Bronchial epithelial cell (primary cell): ENCODE data around the gene MYRIP. TPM values are rescaled to one million over a fixed set of nuclear protein-coding genes. Genes with fewer than 3 reads are reported as not detected.

ENCODE experiments used
- DNase-seq: peaks from one replicate; pipeline ENCODE4 v3.0.0-alpha.2; 2010; ENCODE audit warnings: low read depth
- FAIRE-seq: peaks from 2 replicates; lab custom pipeline; 2011; peaks lifted over from hg19 to GRCh38; lab: Jason Lieb, UNC
- H3K27me3 ChIP-seq: 2 replicates; pipeline ENCODE4 v1.5.1; 2011; ENCODE audit warnings: low read length; ENCODE audit not compliant: control insufficient read depth, insufficient read depth
- H3K36me3 ChIP-seq: 2 replicates; pipeline ENCODE4 v1.5.1; 2011; ENCODE audit warnings: low read length; ENCODE audit not compliant: control insufficient read depth, insufficient read depth
- H3K4me3 ChIP-seq: 2 replicates; pipeline ENCODE4 v1.5.1; 2011; ENCODE audit warnings: mild to moderate bottlenecking, low read depth, low read length, control low read depth
- CTCF ChIP-seq: IDR thresholded peaks from 2 replicates; pipeline ENCODE4 v1.5.1; 2011; ENCODE audit warnings: mild to moderate bottlenecking, moderate library complexity, low read length, control low read depth, inconsistent platforms; ENCODE audit not compliant: insufficient read depth, severe bottlenecking
- total RNA-seq: library from RNA; depleted of rRNA; stranded (reverse); fragments of >200 nt; gene quantifications from 2 replicates; pipeline ENCODE4 v1.2.1, GENCODE V29; 2014

Gene MYRIP
- total RNA-seq, 1 donor from 2014 or later, result not detected

- Histone ChIP-seq H3K4me3 (no peak overlapping the region), H3K27me3 (no peaks in the 10 kb centered on the region), H3K36me3 (no peaks in the 10 kb centered on the region)
- TF ChIP-seq CTCF, result no peak
- DNase-seq (no peak), FAIRE-seq (no peak)
Observed at GRCh38 chr3:40216471-40216870, 407.1 kb downstream of the MYRIP start.

DNA sequence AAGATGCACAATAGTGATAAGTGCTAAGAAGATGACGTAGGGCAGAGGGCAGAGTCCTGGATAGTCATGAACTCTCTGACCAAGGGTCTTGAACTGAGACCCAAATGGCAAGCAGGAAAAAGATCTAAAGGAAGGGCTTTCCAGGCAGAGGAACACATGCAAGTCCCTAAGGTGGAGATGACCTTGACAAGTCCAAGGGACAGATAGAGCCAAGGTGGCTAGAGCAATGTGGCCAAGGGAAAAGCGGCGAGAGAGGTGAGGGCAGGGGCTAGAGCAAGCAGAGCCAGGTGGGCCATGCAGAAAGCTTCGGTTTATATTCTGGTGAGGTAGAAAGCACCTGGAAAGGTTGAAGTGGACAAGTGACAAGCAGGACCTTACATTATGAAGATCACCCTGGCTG, 414.4 kb downstream of the MYRIP start:
- no peak for FAIRE-seq
- TF ChIP-seq CTCF, result no peak
- H3K27me3 ChIP-seq, result no peaks in the 10 kb centered on the region

GRCh38 chr3:40224796-40225515, 415.5 kb downstream of the MYRIP start:
- Histone ChIP-seq H3K36me3 (no peaks in the 10 kb centered on the region), H3K4me3 (no peak overlapping the region), H3K27me3 (no peaks in the 10 kb centered on the region)
- no peak for DNase-seq
- no peak for TF ChIP-seq CTCF
- FAIRE-seq, result peak; percentile 55

More for the DNA sequence above, 414.4 kb downstream of the MYRIP start:
- H3K36me3 ChIP-seq, result no peaks in the 10 kb centered on the region
- DNase-seq, result no peak
- H3K4me3 ChIP-seq, result no peak overlapping the region

DNA sequence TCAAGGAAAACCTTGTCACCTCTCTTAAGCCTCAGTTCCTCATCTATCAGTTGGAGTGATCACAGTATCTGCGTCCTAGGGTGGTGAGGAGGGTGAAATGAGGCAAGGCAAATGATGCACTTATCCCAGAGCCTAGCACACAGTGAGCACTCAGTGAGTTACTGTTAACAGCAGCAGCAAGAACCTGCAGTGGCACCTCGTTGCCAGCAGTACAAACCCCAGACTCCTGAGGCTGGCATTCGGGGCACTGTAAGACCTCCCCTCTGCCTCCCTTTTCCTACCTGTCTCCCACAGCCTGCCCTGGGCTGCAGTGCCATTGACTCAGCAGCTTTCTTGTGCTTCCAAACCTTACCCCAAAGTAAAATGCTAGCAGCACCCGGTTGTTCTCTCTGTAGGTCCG, 417.2 kb downstream of the MYRIP start:
- Histone ChIP-seq H3K36me3 (no peaks in the 10 kb centered on the region), H3K27me3 (no peaks in the 10 kb centered on the region), H3K4me3 (no peak overlapping the region)
- FAIRE-seq (peak; percentile 7), DNase-seq (no peak)
- no peak for TF ChIP-seq CTCF

- TF ChIP-seq CTCF, result no peak
- FAIRE-seq (no peak), DNase-seq (no peak)
- H3K4me3 ChIP-seq, result no peak overlapping the region
- no peaks in the 10 kb centered on the region for H3K27me3 ChIP-seq
- H3K36me3 ChIP-seq, result no peaks in the 10 kb centered on the region
Observed at GRCh38 chr3:40228792-40229350, 419.5 kb downstream of the MYRIP start.
